IMR-90 (cell line): Measurements from ENCODE around the gene AMOTL1. TPM values are rescaled to one million over a fixed set of nuclear protein-coding genes. Genes with fewer than 3 reads are reported as not detected.

Source experiments
- ATAC-seq: fragments of 200-7000 bp; cut with Tn5 transposase; 2 replicates; pipeline ENCODE4 v1.9.1; 2020; ENCODE audit warnings: low read depth, mild to moderate bottlenecking, moderate library complexity
- BruUV-seq: library from RNA; stranded (reverse); fragments of 400-500 nt; replicated peaks from 2 replicates; lab custom pipeline; 2021; lab: Mats Ljungman, UMichigan
- CTCF ChIA-PET: fragments of 300-600 bp; formaldehyde crosslinking; extraction: SDS; loops from one replicate; lab custom pipeline; 2021; ENCODE audit warnings: antibody characterized with exemption; lab: Yijun Ruan, JAX
- POLR2A ChIA-PET: fragments of 300-600 bp; sonication (Branson Sonifier 250); formaldehyde crosslinking; loops from one replicate; lab custom pipeline; 2022; ENCODE audit warnings: antibody characterized with exemption; ENCODE audit not compliant: unreplicated experiment; lab: Charles Lee
- DNase-seq: peaks from one replicate; pipeline ENCODE4 v3.0.0; 2013
- H2AFZ ChIP-seq: replicated peaks from 2 replicates; pipeline ENCODE3; 2013; ENCODE audit warnings: low read length, mild to moderate bottlenecking; ENCODE audit not compliant: poor library complexity
- H2AK5ac ChIP-seq: 2 replicates; pipeline ENCODE4 v1.6.1; 2013; ENCODE audit warnings: low read depth, low read length, inconsistent platforms
- H2AK9ac ChIP-seq: replicated peaks from 2 replicates; pipeline ENCODE3; 2013; ENCODE audit warnings: mild to moderate bottlenecking, low read depth, low read length, moderate library complexity; ENCODE audit not compliant: poor library complexity
- H2BK120ac ChIP-seq: 2 replicates; pipeline ENCODE4 v1.6.1; 2013; ENCODE audit warnings: low read depth, low read length, inconsistent platforms
- H2BK15ac ChIP-seq: 3 replicates; pipeline ENCODE4 v1.6.1; 2013; ENCODE audit warnings: low read depth, low read length, inconsistent platforms
- H2BK20ac ChIP-seq: 2 replicates; pipeline ENCODE4 v1.6.1; 2013; ENCODE audit warnings: low read depth, mild to moderate bottlenecking, inconsistent platforms, low read length, moderate library complexity
- H2BK5ac ChIP-seq: 2 replicates; pipeline ENCODE4 v1.6.1; 2013; ENCODE audit warnings: mild to moderate bottlenecking, low read depth, low read length, inconsistent platforms; ENCODE audit not compliant: poor library complexity, severe bottlenecking
- H3K14ac ChIP-seq: replicated peaks from 2 replicates; pipeline ENCODE4 v1.6.1; 2013; ENCODE audit warnings: low read depth, low read length, inconsistent platforms
- H3K18ac ChIP-seq: 2 replicates; pipeline ENCODE4 v1.6.1; 2013; ENCODE audit warnings: low read depth, low read length, control low read depth
- H3K23ac ChIP-seq: 2 replicates; pipeline ENCODE4 v1.6.1; 2013; ENCODE audit warnings: low read depth, low read length, inconsistent platforms
- H3K27ac ChIP-seq: 2 replicates; pipeline ENCODE4 v1.5.1; 2013; ENCODE audit warnings: mild to moderate bottlenecking, control low read depth, low read length; ENCODE audit not compliant: insufficient read depth
- H3K27me3 ChIP-seq: 2 replicates; pipeline ENCODE4 v1.6.1; 2013; ENCODE audit warnings: low read length; ENCODE audit not compliant: control insufficient read depth, insufficient read depth
- H3K36me3 ChIP-seq: 2 replicates; pipeline ENCODE4 v1.6.1; 2013; ENCODE audit warnings: low read length, mixed read lengths; ENCODE audit not compliant: control insufficient read depth, insufficient read depth
- H3K4ac ChIP-seq: 2 replicates; pipeline ENCODE4 v1.6.1; 2013; ENCODE audit warnings: low read depth, low read length, inconsistent platforms
- H3K4me1 ChIP-seq: 2 replicates; pipeline ENCODE4 v1.6.1; 2013; ENCODE audit warnings: low read length, mixed read lengths; ENCODE audit not compliant: control insufficient read depth, insufficient read depth
- H3K4me2 ChIP-seq: 2 replicates; pipeline ENCODE4 v1.6.1; 2013; ENCODE audit warnings: low read depth, mild to moderate bottlenecking, control low read depth, low read length, moderate library complexity
- H3K4me3 ChIP-seq: 2 replicates; pipeline ENCODE4 v1.5.1; 2013; ENCODE audit warnings: low read depth, mild to moderate bottlenecking, control low read depth, low read length, moderate library complexity; ENCODE audit not compliant: insufficient read depth
- H3K56ac ChIP-seq: 2 replicates; pipeline ENCODE4 v1.6.1; 2013; ENCODE audit warnings: low read length, inconsistent platforms; ENCODE audit not compliant: insufficient read depth; ENCODE audit errors: extremely low read depth
- H3K79me1 ChIP-seq, 2 experiments: 2 replicates each; pipeline ENCODE4 v1.6.1; 2013; ENCODE audit warnings: low read length in 2 of 2, inconsistent platforms in 1 of 2, low read depth in 1 of 2
- H3K9ac ChIP-seq: 2 replicates; pipeline ENCODE4 v1.6.1; 2013; ENCODE audit warnings: low read depth, low read length, control low read depth
- H3K9me1 ChIP-seq: 2 replicates; pipeline ENCODE4 v1.6.1; 2013; ENCODE audit warnings: low read length, inconsistent platforms; ENCODE audit not compliant: insufficient read depth
- H3K9me3 ChIP-seq: 2 replicates; pipeline ENCODE4 v1.6.1; 2013; ENCODE audit warnings: low read length; ENCODE audit not compliant: control insufficient read depth, insufficient read depth
- H4K20me1 ChIP-seq: 2 replicates; pipeline ENCODE4 v1.6.1; 2013; ENCODE audit warnings: low read length, inconsistent platforms; ENCODE audit not compliant: insufficient read depth
- H4K5ac ChIP-seq: 2 replicates; pipeline ENCODE4 v1.6.1; 2013; ENCODE audit warnings: mild to moderate bottlenecking, low read depth, low read length, control low read depth
- H4K8ac ChIP-seq, 2 experiments: 2 replicates each; pipeline ENCODE4 v1.6.1; 2013; ENCODE audit warnings: low read depth in 2 of 2, low read length in 2 of 2, control low read depth in 1 of 2, inconsistent platforms in 1 of 2
- H4K91ac ChIP-seq: 2 replicates; pipeline ENCODE4 v1.6.1; 2013; ENCODE audit warnings: low read depth, low read length, inconsistent platforms; ENCODE audit not compliant: insufficient read depth
- BHLHE40 ChIP-seq: fragments of 150-350 bp; IDR thresholded peaks from 2 replicates; pipeline ENCODE4 v1.6.1; 2016; ENCODE audit warnings: mild to moderate bottlenecking, low read depth, low read length
- CHD1 ChIP-seq: IDR thresholded peaks from 2 replicates; pipeline ENCODE4 v1.6.1; 2012; ENCODE audit warnings: low read depth, low read length, improper control_type of control experiment
- CTCF ChIP-seq: conservative IDR thresholded peaks from 2 replicates; pipeline ENCODE4 v1.5.1; 2012; ENCODE audit warnings: mild to moderate bottlenecking, low read depth, low read length, improper control_type of control experiment
- FOS ChIP-seq: fragments of 150-350 bp; IDR thresholded peaks from 2 replicates; pipeline ENCODE4 v1.6.1; 2016; ENCODE audit warnings: low read depth, low read length
- MAFK ChIP-seq: IDR thresholded peaks from 2 replicates; pipeline ENCODE4 v1.6.1; 2012; ENCODE audit warnings: low read depth, low read length, improper control_type of control experiment
- RCOR1 ChIP-seq: IDR thresholded peaks from 2 replicates; pipeline ENCODE4 v1.6.1; 2012; ENCODE audit warnings: mild to moderate bottlenecking, low read length, improper control_type of control experiment; ENCODE audit not compliant: insufficient replicate concordance
- RFX5 ChIP-seq: IDR thresholded peaks from 2 replicates; pipeline ENCODE4 v1.8.0; 2012; ENCODE audit warnings: low read depth, mild to moderate bottlenecking, low read length, moderate library complexity
- SMC3 ChIP-seq: fragments of 150-350 bp; IDR thresholded peaks from 2 replicates; pipeline ENCODE4 v1.6.1; 2016; ENCODE audit warnings: low read depth, mild to moderate bottlenecking, antibody characterized with exemption, low read length, moderate library complexity
- USF2 ChIP-seq: fragments of 150-350 bp; IDR thresholded peaks from 2 replicates; pipeline ENCODE4 v1.6.1; 2017; ENCODE audit warnings: mild to moderate bottlenecking, antibody characterized with exemption, low read length, low read depth
- WGBS, 2 experiments: methylation state at CpG; one replicate each; pipeline versions ENCODE4 v1.1.5 to v1.1.7; 2013; ENCODE audit warnings: missing lambda C conversion rate in 2 of 2; ENCODE audit not compliant: insufficient read length in 1 of 2; ENCODE audit errors: extremely low coverage in 2 of 2; 5-methylcytosine and 5-hydroxymethylcytosine counted together
- dilution Hi-C: fragments of 300-500 bp; cut with HindIII; formaldehyde crosslinking; loops from one replicate; pipeline ENCODE4 v1.14.3; 2018; ENCODE audit warnings: low sequenced_read_pairs; ENCODE audit not compliant: unreplicated experiment
- in situ Hi-C: fragments of 300-500 bp; cut with MboI; formaldehyde crosslinking; loops from 3 replicates; pipeline ENCODE4 v1.14.3; 2019; ENCODE audit warnings: low sequenced_read_pairs, inconsistent platforms, mixed read lengths
- intact Hi-C: fragments of 100-400 bp; cut with micrococcal nuclease; formaldehyde crosslinking; loops from 2 replicates; pipeline ENCODE4 v1.10.0; 2022
- polyA plus RNA-seq, 3 experiments: library from polyadenylated mRNA; depleted of rRNA; stranded (reverse); fragments of >200 nt; gene quantifications; 2 replicates each; pipeline ENCODE4 v1.2.3, GENCODE V29; 2012; ENCODE audit warnings: low replicate concordance in 1 of 3
- total RNA-seq: library from RNA; depleted of rRNA; stranded (reverse); fragments of >200 nt; gene quantifications from 2 replicates; pipeline ENCODE4 v1.2.3, GENCODE V29; 2012

AMOTL1 gene
- total and polyA plus RNA-seq, 2 of the 4 experiments (the other 2 are of a cell fraction), result 18.6 to 49.5 TPM

- no peak for TF ChIP-seq CTCF
- TF ChIP-seq FOS, result no peak
These were observed 69.2 kb downstream of the AMOTL1 start (continued) for GRCh38 chr11:94837317-94837716.

- Histone ChIP-seq H3K27me3 (no peaks in the 10 kb centered on the region), H4K91ac (0 out of 2 replicates have a peak overlapping the region, but pooled peaks have one; percentile 11), H3K27ac (peak overlapping the region; percentile 47; the same call in 1 of the 2 replicates), H2BK5ac (no peak overlapping the region), H3K36me3 (peaks cover 20% of the 10 kb centered on the region), H3K14ac (no peak overlapping the region), H2BK15ac (no peak overlapping the region), H3K4me1 (peaks cover 20% of the 10 kb centered on the region), H4K20me1 (peaks cover 13% of the 10 kb centered on the region), H4K8ac (no peak overlapping the region), H3K9me1 (peaks cover 19% of the 10 kb centered on the region), H2AK9ac (no peak overlapping the region), H4K5ac (peak overlapping the region; percentile 6; the same call in 1 of the 2 replicates), H3K9ac (no peak overlapping the region), H3K9me3 (no peaks in the 10 kb centered on the region), H2BK20ac (no peak overlapping the region), H3K4ac (peak overlapping the region; percentile 55; the same call in 1 of the 2 replicates), H2AK5ac (no peak overlapping the region; the same call in 1 of the 2 replicates), H3K23ac (no peak overlapping the region), H3K18ac (peak overlapping the region; percentile 57; the same call in 1 of the 2 replicates), H3K79me1 (peaks cover 34 to 39% of the 10 kb centered on the region in 2 experiments), H3K4me2 (no peak overlapping the region), H3K4me3 (no peak overlapping the region), H3K56ac (no peak overlapping the region), H2AFZ (no peak overlapping the region), H2BK120ac (no peak overlapping the region)
- no CpG with 5 or more reads among the region's 2 CpGs for WGBS, 2 experiments
- intact Hi-C loops (no loop called here), in situ Hi-C loops (no loop called here), dilution Hi-C loops (no loop called here)
- no TSS peak for BruUV-seq
- DNase-seq (no peak), ATAC-seq (no peak)
- POLR2A ChIA-PET, result no interaction called here
- CTCF ChIA-PET, result interaction anchor here (1.0 kb wide), 1 partner anchor 215 kb away, joined by 3 read pairs; no protein-coding TSS in a partner anchor
- TF ChIP-seq CTCF (no peak), CHD1 (no peak), MAFK (no peak), BHLHE40 (no peak), FOS (no peak), RCOR1 (no peak), SMC3 (no peak), USF2 (no peak), RFX5 (no peak)
These were observed 70.0 kb downstream of the AMOTL1 start for GRCh38 chr11:94838027-94838731.
